HG03095 (cell line): Measurements from ENCODE around the gene EXOC5.
"Not testable (repeated sequence)": the region's sequence is repeated elsewhere in the genome, so short reads cannot be mapped to it uniquely, and the experiment has no call there.

Experiments
- ATAC-seq: cut with Tn5 transposase; IDR thresholded peaks from one replicate; pipeline ENCODE4 v1.9.1; 2021; ENCODE audit warnings: moderate library complexity; ENCODE audit not compliant: unreplicated experiment

EXOC5 gene

GRCh38 chr14:57258221-57258620, 10.5 kb downstream of the EXOC5 start:
- not testable (repeated sequence) for ATAC-seq

- ATAC-seq = no peak
Observed at GRCh38 chr14:57254884-57255283, 13.8 kb downstream of the EXOC5 start.

GRCh38 chr14:57246933-57247657, 21.6 kb downstream of the EXOC5 start:
- no peak for ATAC-seq

GRCh38 chr14:57245941-57246340, 22.8 kb downstream of the EXOC5 start:
- ATAC-seq = no peak

- no peak for ATAC-seq
Observed at GRCh38 chr14:57244106-57244505, 24.6 kb downstream of the EXOC5 start.

GRCh38 chr14:57243320-57243719, 25.4 kb downstream of the EXOC5 start:
- no peak for ATAC-seq

GRCh38 chr14:57240115-57240514, 28.6 kb downstream of the EXOC5 start:
- ATAC-seq = not testable (repeated sequence)

GRCh38 chr14:57232006-57232405, 36.7 kb downstream of the EXOC5 start:
- no peak for ATAC-seq

GRCh38 chr14:57228320-57228719, 40.4 kb downstream of the EXOC5 start:
- not testable (repeated sequence) for ATAC-seq

- no peak for ATAC-seq
Observed at GRCh38 chr14:57227083-57227482, 41.6 kb downstream of the EXOC5 start.

- no peak for ATAC-seq
Observed at GRCh38 chr14:57221931-57222330, 46.8 kb downstream of the EXOC5 start.

GRCh38 chr14:57212919-57213318, 55.8 kb downstream of the EXOC5 start:
- no peak for ATAC-seq

- no peak for ATAC-seq
Observed at GRCh38 chr14:57209561-57209960, 59.1 kb downstream of the EXOC5 start.

GRCh38 chr14:57205938-57206337, 62.8 kb downstream of the EXOC5 start:
- ATAC-seq = no peak

GRCh38 chr14:57202672-57203071, 66.0 kb downstream of the EXOC5 start:
- ATAC-seq = not testable (repeated sequence)

- ATAC-seq = no peak
Observed at GRCh38 chr14:57199921-57200320, 68.8 kb downstream of the EXOC5 start.

GRCh38 chr14:57189070-57189469, 79.6 kb downstream of the EXOC5 start:
- no peak for ATAC-seq

GRCh38 chr14:57182760-57183503, 85.8 kb downstream of the EXOC5 start:
- no peak for ATAC-seq

- ATAC-seq = no peak
Observed at GRCh38 chr14:57179273-57179672, 89.4 kb downstream of the EXOC5 start.

- ATAC-seq = no peak
Observed at GRCh38 chr14:57174466-57174865, 94.2 kb downstream of the EXOC5 start.

GRCh38 chr14:57171903-57172302, 96.8 kb downstream of the EXOC5 start:
- ATAC-seq = no peak

- no peak for ATAC-seq
Observed at GRCh38 chr14:57171363-57171762, 97.3 kb downstream of the EXOC5 start.
